SU-DHL-6 (cell line): ENCODE results near the gene PCNX4.
A peak's percentile ranks its signal among the peaks of the same experiment; 100 is the strongest.

Experiments
- H2AFZ ChIP-seq: fragments of 200-600 bp; sonication (generic); 2 replicates; pipeline ENCODE4 v1.6.1; 2014; ENCODE audit warnings: low read depth, mild to moderate bottlenecking, moderate library complexity, mixed read lengths, antibody characterized with exemption, low read length; ENCODE audit not compliant: severe bottlenecking
- H3F3A ChIP-seq: fragments of 200-600 bp; shearing (Covaris generic); 2 replicates; pipeline ENCODE4 v1.6.0; 2016; ENCODE audit warnings: antibody characterized with exemption, mild to moderate bottlenecking; ENCODE audit not compliant: insufficient read depth
- H3K27ac ChIP-seq: fragments of 200-600 bp; sonication (generic); 2 replicates; pipeline ENCODE4 v1.5.1; 2016; ENCODE audit warnings: low read depth, mild to moderate bottlenecking, low read length, moderate library complexity, mixed read lengths
- H3K27me3 ChIP-seq: fragments of 200-600 bp; sonication (generic), shearing (Covaris generic); 2 replicates; pipeline ENCODE4 v1.6.0; 2014; ENCODE audit warnings: mild to moderate bottlenecking, low read length
- H3K36me3 ChIP-seq: fragments of 200-600 bp; sonication (generic); 2 replicates; pipeline ENCODE4 v1.6.1; 2014; ENCODE audit warnings: mild to moderate bottlenecking, low read length, mixed read lengths
- H3K4me2 ChIP-seq: fragments of 300-600, 200-600 bp; shearing (Covaris generic), sonication (generic); 2 replicates; pipeline ENCODE4 v1.6.0; 2014; ENCODE audit warnings: low read length, low read depth, mild to moderate bottlenecking; ENCODE audit not compliant: poor library complexity, severe bottlenecking
- H3K4me3 ChIP-seq: fragments of 200-600 bp; sonication (generic); 2 replicates; pipeline ENCODE4 v1.5.1; 2014; ENCODE audit warnings: antibody characterized with exemption, low read length, mild to moderate bottlenecking, mixed read lengths; ENCODE audit not compliant: insufficient read depth, poor library complexity, severe bottlenecking
- H3K79me2 ChIP-seq: fragments of 200-600 bp; sonication (generic); 2 replicates; pipeline ENCODE4 v1.6.1; 2014; ENCODE audit warnings: mild to moderate bottlenecking, low read length, moderate library complexity; ENCODE audit not compliant: insufficient read depth
- H3K9ac ChIP-seq: fragments of 200-600 bp; sonication (generic); 2 replicates; pipeline ENCODE4 v1.7.0; 2014; ENCODE audit warnings: mild to moderate bottlenecking, low read length
- H3K9me2 ChIP-seq: fragments of 200-600 bp; sonication (generic); replicated peaks from 2 replicates; pipeline ENCODE4 v1.6.1; 2014; ENCODE audit warnings: low read length; ENCODE audit not compliant: insufficient read depth
- H3K9me3 ChIP-seq: fragments of 200-600 bp; sonication (generic); 2 replicates; pipeline ENCODE4 v1.6.1; 2014; ENCODE audit warnings: low read length, mixed read lengths; ENCODE audit not compliant: insufficient read depth
- H4K20me1 ChIP-seq: fragments of 200-600 bp; sonication (generic); 2 replicates; pipeline ENCODE4 v1.6.1; 2014; ENCODE audit warnings: low read depth, mild to moderate bottlenecking, antibody characterized with exemption, low read length, moderate library complexity, mixed read lengths
- CTCF ChIP-seq: fragments of 200-600 bp; sonication (generic); IDR thresholded peaks from one replicate; pipeline ENCODE4 v1.5.1; 2017; ENCODE audit warnings: antibody characterized with exemption, mild to moderate bottlenecking, low read length, moderate library complexity; ENCODE audit not compliant: insufficient read depth, poor library complexity, severe bottlenecking
- EZH2phosphoT487 ChIP-seq: fragments of 200-600 bp; sonication (generic), shearing (Covaris generic); conservative IDR thresholded peaks from 2 replicates; pipeline ENCODE4 v1.6.1; 2018; ENCODE audit warnings: mild to moderate bottlenecking, antibody characterized with exemption, low read length, moderate library complexity, mixed read lengths

The PCNX4 gene

DNA sequence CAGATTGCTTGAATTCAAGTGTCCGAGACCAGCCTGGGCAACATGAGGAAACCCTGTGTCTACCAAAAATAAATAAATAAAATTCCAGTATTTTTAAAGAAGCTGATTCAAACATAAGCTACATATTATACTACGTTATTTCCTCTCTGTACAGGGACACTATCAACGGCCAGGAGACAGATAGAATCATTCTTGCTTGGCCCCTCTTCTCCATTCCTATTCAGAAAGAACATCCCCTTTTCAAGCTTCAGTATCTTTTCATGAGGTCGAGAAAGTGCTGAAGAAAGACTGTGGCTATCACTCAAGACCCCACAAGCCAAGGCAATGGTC, 73.8 kb downstream of the PCNX4 start:
- no peaks in the 10 kb centered on the region for H4K20me1 ChIP-seq
- no peaks in the 10 kb centered on the region for H3K9me3 ChIP-seq
- no peaks in the 10 kb centered on the region for H3K27me3 ChIP-seq
- peak overlapping the region; percentile 66; the same call in 1 of the 2 replicates for H3K27ac ChIP-seq
- H3K79me2 ChIP-seq = peaks cover 13% of the 10 kb centered on the region
- H3K36me3 ChIP-seq = no peaks in the 10 kb centered on the region
- peak overlapping the region; percentile 95 for H2AFZ ChIP-seq
- peak overlapping the region; percentile 86 for H3K9ac ChIP-seq
- H3K9me2 ChIP-seq = no peaks in the 10 kb centered on the region
- TF ChIP-seq CTCF = no peak
- no peak for TF ChIP-seq EZH2phosphoT487
- H3K4me2 ChIP-seq = peak overlapping the region; percentile 92
- H3K4me3 ChIP-seq = peak overlapping the region; percentile 67
- H3F3A ChIP-seq = peaks cover 7% of the 10 kb centered on the region

GRCh38 chr14:60166142-60166541, 74.4 kb downstream of the PCNX4 start:
- Histone ChIP-seq H3K9me3 (no peaks in the 10 kb centered on the region), H3K9ac (peak overlapping the region; percentile 86), H3K9me2 (no peaks in the 10 kb centered on the region), H3F3A (peaks cover 7% of the 10 kb centered on the region), H3K79me2 (peaks cover 13% of the 10 kb centered on the region), H3K4me3 (no peak overlapping the region), H4K20me1 (no peaks in the 10 kb centered on the region), H3K27me3 (no peaks in the 10 kb centered on the region), H3K4me2 (peak overlapping the region; percentile 92), H3K36me3 (no peaks in the 10 kb centered on the region), H2AFZ (peak overlapping the region; percentile 95), H3K27ac (peak overlapping the region; percentile 66; the same call in 1 of the 2 replicates)
- TF ChIP-seq CTCF = no peak
- TF ChIP-seq EZH2phosphoT487 = no peak

- H3F3A ChIP-seq = peaks cover 4% of the 10 kb centered on the region
- H3K9ac ChIP-seq = no peak overlapping the region
- H3K9me2 ChIP-seq = no peaks in the 10 kb centered on the region
- no peak overlapping the region for H3K4me3 ChIP-seq
- no peaks in the 10 kb centered on the region for H4K20me1 ChIP-seq
- H2AFZ ChIP-seq = no peak overlapping the region
- H3K27me3 ChIP-seq = no peaks in the 10 kb centered on the region
- H3K27ac ChIP-seq = no peak overlapping the region
- TF ChIP-seq CTCF = no peak
- no peak for TF ChIP-seq EZH2phosphoT487
- H3K9me3 ChIP-seq = no peaks in the 10 kb centered on the region
- H3K36me3 ChIP-seq = no peaks in the 10 kb centered on the region
- no peak overlapping the region for H3K4me2 ChIP-seq
- no peaks in the 10 kb centered on the region for H3K79me2 ChIP-seq
Measured at GRCh38 chr14:60169722-60170121, 78.0 kb downstream of the PCNX4 start.

GRCh38 chr14:60170948-60171347, 79.2 kb downstream of the PCNX4 start:
- H3K9me3 ChIP-seq = no peaks in the 10 kb centered on the region
- no peak overlapping the region for H3K27ac ChIP-seq
- no peak overlapping the region for H3K9ac ChIP-seq
- H3K4me2 ChIP-seq = no peak overlapping the region
- H2AFZ ChIP-seq = no peak overlapping the region
- TF ChIP-seq EZH2phosphoT487 (no peak), CTCF (no peak)
- H3K27me3 ChIP-seq = no peaks in the 10 kb centered on the region
- H3K9me2 ChIP-seq = no peaks in the 10 kb centered on the region
- no peaks in the 10 kb centered on the region for H3F3A ChIP-seq
- H3K36me3 ChIP-seq = no peaks in the 10 kb centered on the region
- H4K20me1 ChIP-seq = no peaks in the 10 kb centered on the region
- H3K4me3 ChIP-seq = no peak overlapping the region
- no peaks in the 10 kb centered on the region for H3K79me2 ChIP-seq
